ENCODE results near the gene TJP1. TPM values are rescaled to one million over a fixed set of nuclear protein-coding genes. Genes with fewer than 3 reads are reported as not detected.
A peak's percentile ranks its signal among the peaks of the same experiment; 100 is the strongest.

TJP1 gene
- total RNA-seq (0.10 TPM in 1 of 2 replicates, not detected in the other), polyA plus RNA-seq (not detected in 2 replicates), polyA minus RNA-seq (0.07 and 0.17 TPM in 2 replicates)
- total RNA-seq (2013) = 0.98 TPM

DNA sequence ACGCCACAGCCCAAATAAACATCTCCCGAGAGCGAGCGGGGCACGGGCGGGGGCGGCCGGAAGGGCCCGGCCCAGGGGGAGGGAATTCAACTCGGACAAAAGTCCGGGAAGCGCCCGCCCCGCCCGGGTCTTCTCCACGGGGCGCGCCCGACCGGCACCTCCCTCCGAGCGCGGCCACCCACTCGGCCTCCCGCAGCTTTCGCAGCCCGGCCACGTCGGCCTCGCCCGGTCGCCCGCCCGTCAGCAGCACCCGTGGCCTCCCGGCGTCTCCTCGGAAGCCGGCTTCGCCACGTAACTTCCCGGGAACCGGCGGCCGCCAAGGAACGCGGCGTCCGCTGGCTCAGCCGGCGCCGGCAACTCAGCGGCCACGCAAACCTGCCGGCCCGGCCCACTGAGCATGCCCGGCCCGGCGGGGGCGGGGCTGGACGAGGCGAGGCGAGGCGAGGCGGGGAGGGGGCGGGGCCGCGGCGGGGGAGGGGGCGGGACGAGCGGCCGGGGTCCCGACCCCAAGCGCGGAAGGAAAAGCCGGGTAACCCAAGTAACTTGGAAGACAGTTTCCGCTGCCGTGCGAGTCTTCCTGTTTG is at the start of gene TJP1:
TSS of gene TJP1 (minus strand) at position 369 of the 584 bp plus-strand sequence. CDS start 440 bp downstream, outside the sequence.
- intact Hi-C loops (cut with micrococcal nuclease) = no loop called here
- ChIA-PET CTCF (no interaction called here), POLR2A (no interaction called here)
- Mint-ChIP-seq H3K4me1 (peaks cover 11% of the 10 kb centered on the region), H3K27ac (no peak within 1 kb of the TSS), H3K27me3 (peaks cover 48% of the 10 kb centered on the region), H3K9me3 (ENCODE audit: insufficient read depth) (peaks cover 5% of the 10 kb centered on the region), H3K4me3 (peak within 1 kb of the TSS; percentile 62)
- Histone ChIP-seq H3K9ac (ENCODE audit: low read length) (peak within 1 kb of the TSS; percentile 45), H3K27ac (ENCODE audit: low read length in 2 of 2) (no peak within 1 kb of the TSS), H3K4me1 (ENCODE audit: control insufficient read depth in 2 of 2, insufficient read depth in 2 of 2, low read length in 2 of 2) (peaks cover 12 to 16% of the 10 kb centered on the region in 2 donors), H3K27me3 (replicated peaks in 1 of 4; ENCODE audit: control extremely low read depth in 1 of 4, control insufficient read depth in 3 of 4, insufficient read depth in 4 of 4, low read length in 3 of 4) (peaks cover 0 to 47% (median 33%) of the 10 kb centered on the region in 4 experiments), H2AFZ (ENCODE audit: insufficient read depth, low read depth, low read length, poor library complexity, severe bottlenecking) (peak within 1 kb of the TSS; percentile 33), H3K9me3 (ENCODE audit: control extremely low read depth in 1 of 3, control insufficient read depth in 2 of 3, insufficient read depth in 1 of 3, low read length in 2 of 3) (peaks cover 0 to 37% (median 0%) of the 10 kb centered on the region in 3 donors), H3K4me2 (replicated peaks; ENCODE audit: low read depth, low read length, poor library complexity, severe bottlenecking) (peak within 1 kb of the TSS; percentile 64), H4K20me1 (ENCODE audit: control insufficient read depth, insufficient read depth, low read length, poor library complexity, severe bottlenecking) (no peaks in the 10 kb centered on the region), H3K79me2 (ENCODE audit: control insufficient read depth, insufficient read depth, low read length) (no peaks in the 10 kb centered on the region), H3K4me3 (ENCODE audit: control extremely low read depth in 1 of 5, extremely low read depth in 1 of 5, insufficient read depth in 1 of 5, low read depth in 2 of 5, low read length in 4 of 5) (peak within 1 kb of the TSS in 2 of 5 experiments; percentile 17 to 30), H3K36me3 (replicated peaks in 1 of 2; ENCODE audit: control extremely low read depth in 1 of 2, control insufficient read depth in 1 of 2, extremely low read depth in 1 of 2, insufficient read depth in 2 of 2, low read length in 1 of 2) (no peaks in the 10 kb centered on the region)
- DNase-seq (peak; percentile 3), ATAC-seq (ENCODE audit: low read depth) (no peak)
- WGBS (ENCODE audit: insufficient coverage) = 4% methylated on average over 77 of the region's 80 CpGs
- TF ChIP-seq EZH2 (IDR thresholded peaks at IDR 0.05; ENCODE audit: borderline replicate concordance, insufficient read depth, low read depth, low read length, poor library complexity, severe bottlenecking) = no peak

DNA sequence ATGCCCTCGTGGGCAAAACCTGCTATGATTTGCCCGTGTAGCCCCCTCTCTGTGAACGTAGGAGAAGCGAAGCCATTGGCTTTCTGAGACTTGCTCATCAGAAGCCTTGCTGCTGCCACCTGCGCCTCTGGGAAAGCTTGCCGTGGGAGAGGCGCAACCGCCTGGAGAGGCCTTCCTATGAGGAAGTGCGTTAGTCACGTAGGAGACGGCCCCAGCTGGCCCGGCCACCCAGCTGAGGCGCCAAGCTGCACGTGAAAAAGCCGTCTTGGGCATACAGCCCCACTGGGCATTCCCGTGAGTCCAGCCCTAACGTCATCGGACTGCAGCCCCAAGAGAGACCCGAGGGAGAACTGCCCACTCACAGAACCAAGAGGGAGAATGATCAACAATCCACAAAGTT is 49.1 kb upstream of the TJP1 start:
- Histone ChIP-seq H3K9me3 (ENCODE audit: control extremely low read depth in 1 of 3, control insufficient read depth in 2 of 3, insufficient read depth in 1 of 3, low read length in 2 of 3) (no peaks in the 10 kb centered on the region), H3K27ac (ENCODE audit: low read length in 2 of 2) (no peak overlapping the region), H3K27me3 (replicated peaks in 1 of 4; ENCODE audit: control extremely low read depth in 1 of 4, control insufficient read depth in 3 of 4, insufficient read depth in 4 of 4, low read length in 3 of 4) (no peaks in the 10 kb centered on the region), H3K4me2 (replicated peaks; ENCODE audit: low read depth, low read length, poor library complexity, severe bottlenecking) (no peak overlapping the region), H3K4me3 (ENCODE audit: control extremely low read depth in 1 of 5, extremely low read depth in 1 of 5, insufficient read depth in 1 of 5, low read depth in 2 of 5, low read length in 4 of 5) (no peak overlapping the region), H3K9ac (ENCODE audit: low read length) (no peak overlapping the region), H3K79me2 (ENCODE audit: control insufficient read depth, insufficient read depth, low read length) (no peaks in the 10 kb centered on the region), H3K4me1 (ENCODE audit: control insufficient read depth in 2 of 2, insufficient read depth in 2 of 2, low read length in 2 of 2) (no peaks in the 10 kb centered on the region), H4K20me1 (ENCODE audit: control insufficient read depth, insufficient read depth, low read length, poor library complexity, severe bottlenecking) (no peaks in the 10 kb centered on the region), H3K36me3 (replicated peaks in 1 of 2; ENCODE audit: control extremely low read depth in 1 of 2, control insufficient read depth in 1 of 2, extremely low read depth in 1 of 2, insufficient read depth in 2 of 2, low read length in 1 of 2) (no peaks in the 10 kb centered on the region), H2AFZ (ENCODE audit: insufficient read depth, low read depth, low read length, poor library complexity, severe bottlenecking) (no peak overlapping the region)
- whole genome bisulfite sequencing (ENCODE audit: insufficient coverage) = 88% methylated on average over 19 of the region's 19 CpGs
- no peaks in the 10 kb centered on the region for H3K4me1 Mint-ChIP-seq
- DNase-seq = no peak
- H3K27me3 Mint-ChIP-seq = peaks cover 4% of the 10 kb centered on the region
- intact Hi-C loops (cut with micrococcal nuclease) = no loop called here
- ChIA-PET POLR2A (no interaction called here), CTCF (no interaction called here)
- no peak overlapping the region for H3K27ac Mint-ChIP-seq
- TF ChIP-seq, protein P1, sequence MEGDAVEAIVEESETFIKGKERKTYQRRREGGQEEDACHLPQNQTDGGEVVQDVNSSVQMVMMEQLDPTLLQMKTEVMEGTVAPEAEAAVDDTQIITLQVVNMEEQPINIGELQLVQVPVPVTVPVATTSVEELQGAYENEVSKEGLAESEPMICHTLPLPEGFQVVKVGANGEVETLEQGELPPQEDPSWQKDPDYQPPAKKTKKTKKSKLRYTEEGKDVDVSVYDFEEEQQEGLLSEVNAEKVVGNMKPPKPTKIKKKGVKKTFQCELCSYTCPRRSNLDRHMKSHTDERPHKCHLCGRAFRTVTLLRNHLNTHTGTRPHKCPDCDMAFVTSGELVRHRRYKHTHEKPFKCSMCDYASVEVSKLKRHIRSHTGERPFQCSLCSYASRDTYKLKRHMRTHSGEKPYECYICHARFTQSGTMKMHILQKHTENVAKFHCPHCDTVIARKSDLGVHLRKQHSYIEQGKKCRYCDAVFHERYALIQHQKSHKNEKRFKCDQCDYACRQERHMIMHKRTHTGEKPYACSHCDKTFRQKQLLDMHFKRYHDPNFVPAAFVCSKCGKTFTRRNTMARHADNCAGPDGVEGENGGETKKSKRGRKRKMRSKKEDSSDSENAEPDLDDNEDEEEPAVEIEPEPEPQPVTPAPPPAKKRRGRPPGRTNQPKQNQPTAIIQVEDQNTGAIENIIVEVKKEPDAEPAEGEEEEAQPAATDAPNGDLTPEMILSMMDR (IDR thresholded peaks at IDR 0.05) = no peak
- no peak for TF ChIP-seq EZH2 (IDR thresholded peaks at IDR 0.05; ENCODE audit: borderline replicate concordance, insufficient read depth, low read depth, low read length, poor library complexity, severe bottlenecking)
- H3K9me3 Mint-ChIP-seq (ENCODE audit: insufficient read depth) = no peaks in the 10 kb centered on the region
- ATAC-seq (ENCODE audit: low read depth) = no peak
- H3K4me3 Mint-ChIP-seq = no peak overlapping the region

Measured in B cell (primary cell).